ENCODE measurements around the gene NPTX1.

GRCh38 chr17:80441133-80441578 is 35.3 kb downstream of the NPTX1 start:
- TF ChIP-seq POLR2A (IDR thresholded peaks at IDR 0.05; ENCODE audit: extremely low read depth, insufficient read length) (no peak), CTCF (IDR thresholded peaks at IDR 0.05; ENCODE audit: low read depth, low read length) (no peak), MYC (IDR thresholded peaks at IDR 0.05; ENCODE audit: low read depth, low read length) (peak; percentile 54; the same call in 1 of the 2 replicates)
